ENCODE data around the gene PLXNC1. TPM values are rescaled to one million over a fixed set of nuclear protein-coding genes. Genes with fewer than 3 reads are reported as not detected.

Gene PLXNC1
- total and polyA plus RNA-seq, 9 donors, result 8.2 to 33.7 (median 17.5) TPM

- intact Hi-C loops (cut with DNase I), result loop anchor here (5.0 to 10.0 kb wide), 8 partner anchors 47 to 725 kb away; no protein-coding TSS in a partner anchor
- Histone ChIP-seq H3K4me3 (peak overlapping the region; percentile 60), H3K4me1 (ENCODE audit: insufficient read depth) (peaks cover 1% of the 10 kb centered on the region), H3K9me3 (no peaks in the 10 kb centered on the region), H3K27ac (peak overlapping the region; percentile 24 to 72), H3K27me3 (no peaks in the 10 kb centered on the region), H3K36me3 (no peaks in the 10 kb centered on the region)
- peak; percentile 72 to 86 (median 79) for DNase-seq
- TF ChIP-seq POLR2A (IDR thresholded peaks at IDR 0.05) (peak; percentile 9), EP300 (IDR thresholded peaks at IDR 0.05) (no peak), CTCF (IDR thresholded peaks at IDR 0.05) (no peak)
- 0 to 1% (median 1%) methylated on average over 34 to 49 of the region's 49 CpGs for WGBS, 3 donors
Measured at GRCh38 chr12:94149781-94150239, 1.4 kb downstream of the PLXNC1 start.

GRCh38 chr12:94150240-94151121, 2.1 kb downstream of the PLXNC1 start:
- no peaks in the 10 kb centered on the region for H3K36me3 ChIP-seq
- H3K9me3 ChIP-seq, result no peaks in the 10 kb centered on the region
- no peaks in the 10 kb centered on the region for H3K27me3 ChIP-seq
- peak overlapping the region; percentile 24 to 72 for H3K27ac ChIP-seq
- H3K4me3 ChIP-seq, result peak overlapping the region; percentile 60
- no peaks in the 10 kb centered on the region for H3K4me1 ChIP-seq (ENCODE audit: insufficient read depth)
- TF ChIP-seq CTCF (IDR thresholded peaks at IDR 0.05), result no peak
- TF ChIP-seq EP300 (IDR thresholded peaks at IDR 0.05), result no peak
- TF ChIP-seq POLR2A (IDR thresholded peaks at IDR 0.05), result no peak
- intact Hi-C loops (cut with DNase I), result loop anchor here in 2 of 4 donors (5.0 to 10.0 kb wide), 2 partner anchors 47 to 54 kb away; no protein-coding TSS in a partner anchor
- DNase-seq, result peak; percentile 45 to 70 (median 55)
- 8 to 12% (median 10%) methylated on average over 30 to 33 of the region's 33 CpGs for WGBS, 3 donors

GRCh38 chr12:94151582-94151981, 3.2 kb downstream of the PLXNC1 start:
- Histone ChIP-seq H3K4me1 (ENCODE audit: insufficient read depth) (no peaks in the 10 kb centered on the region), H3K4me3 (no peak overlapping the region), H3K9me3 (no peaks in the 10 kb centered on the region), H3K27me3 (no peaks in the 10 kb centered on the region), H3K27ac (peak overlapping the region in 1 of 2 donors; percentile 72), H3K36me3 (no peaks in the 10 kb centered on the region)
- 21 to 39% (median 31%) methylated on average over 8 of the region's 8 CpGs for WGBS, 3 donors
- intact Hi-C loops (cut with DNase I), result loop anchor here in 2 of 4 donors (5.0 to 10.0 kb wide), 2 partner anchors 46 to 53 kb away; no protein-coding TSS in a partner anchor
- TF ChIP-seq POLR2A (IDR thresholded peaks at IDR 0.05) (no peak), EP300 (IDR thresholded peaks at IDR 0.05) (no peak), CTCF (IDR thresholded peaks at IDR 0.05) (no peak)
- no peak for DNase-seq

- Histone ChIP-seq H3K4me1 (ENCODE audit: insufficient read depth) (no peaks in the 10 kb centered on the region), H3K27ac (no peak overlapping the region), H3K4me3 (no peak overlapping the region), H3K9me3 (no peaks in the 10 kb centered on the region), H3K36me3 (no peaks in the 10 kb centered on the region), H3K27me3 (no peaks in the 10 kb centered on the region)
- 56 to 63% (median 62%) methylated on average over 5 of the region's 5 CpGs for WGBS, 3 donors
- TF ChIP-seq POLR2A (IDR thresholded peaks at IDR 0.05), result no peak
- no peak for TF ChIP-seq CTCF (IDR thresholded peaks at IDR 0.05)
- no peak for TF ChIP-seq EP300 (IDR thresholded peaks at IDR 0.05)
- intact Hi-C loops (cut with DNase I), result loop anchor here in 2 of 4 donors (5.0 to 10.0 kb wide), 2 partner anchors 45 to 52 kb away; no protein-coding TSS in a partner anchor
- DNase-seq, result no peak
Measured at GRCh38 chr12:94152292-94153078, 4.1 kb downstream of the PLXNC1 start.
